Hepatocyte (in vitro differentiated cells): ENCODE data around the gene C20orf204. TPM values are rescaled to one million over a fixed set of nuclear protein-coding genes. Genes with fewer than 3 reads are reported as not detected.
"Not testable (repeated sequence)": the region's sequence is repeated elsewhere in the genome, so short reads cannot be mapped to it uniquely, and the experiment has no call there.

Source experiments
- DNase-seq: peaks from one replicate; pipeline ENCODE4 v3.0.0-alpha.2; 2016; ENCODE audit warnings: low spot score
- H2AFZ ChIP-seq: fragments of 200-600 bp; sonication (generic); 2 replicates; pipeline ENCODE4 v1.6.0; 2016; ENCODE audit warnings: antibody characterized with exemption, mild to moderate bottlenecking
- H3K27ac ChIP-seq: fragments of 200-600 bp; sonication (generic); 2 replicates; pipeline ENCODE4 v1.5.1; 2016; ENCODE audit warnings: mild to moderate bottlenecking
- H3K27me3 ChIP-seq: fragments of 200-600 bp; sonication (generic); 2 replicates; pipeline ENCODE4 v1.6.1; 2016
- H3K36me3 ChIP-seq: fragments of 200-600 bp; sonication (generic); replicated peaks from 2 replicates; pipeline ENCODE4 v1.5.1; 2016; ENCODE audit warnings: low read depth; ENCODE audit not compliant: insufficient read depth
- H3K4me1 ChIP-seq: fragments of 200-600 bp; sonication (generic); 2 replicates; pipeline ENCODE4 v1.5.1; 2016; ENCODE audit warnings: mild to moderate bottlenecking, moderate library complexity; ENCODE audit not compliant: insufficient read depth
- H3K4me2 ChIP-seq: fragments of 200-600 bp; sonication (generic); 2 replicates; pipeline ENCODE4 v1.6.0; 2016
- H3K4me3 ChIP-seq: fragments of 200-600 bp; sonication (generic); 2 replicates; pipeline ENCODE4 v1.5.1; 2016; ENCODE audit warnings: mild to moderate bottlenecking
- H3K79me2 ChIP-seq: fragments of 200-600 bp; sonication (generic); 2 replicates; pipeline ENCODE4 v1.6.0; 2017; ENCODE audit warnings: mild to moderate bottlenecking
- H3K9me2 ChIP-seq: fragments of 200-600 bp; sonication (generic); replicated peaks from 2 replicates; pipeline ENCODE4 v1.6.0; 2017; ENCODE audit warnings: mild to moderate bottlenecking; ENCODE audit not compliant: insufficient read depth
- H3K9me3 ChIP-seq: fragments of 200-600 bp; sonication (generic); 2 replicates; pipeline ENCODE4 v1.5.1; 2016; ENCODE audit warnings: low read depth, mild to moderate bottlenecking
- H4K20me1 ChIP-seq: fragments of 200-600 bp; sonication (generic); 2 replicates; pipeline ENCODE4 v1.6.0; 2016; ENCODE audit warnings: mild to moderate bottlenecking; ENCODE audit not compliant: insufficient read depth, poor library complexity, severe bottlenecking
- CTCF ChIP-seq: fragments of 200-600 bp; sonication (generic); IDR thresholded peaks from 2 replicates; pipeline ENCODE4 v1.5.1; 2016; ENCODE audit warnings: antibody characterized with exemption, mild to moderate bottlenecking; ENCODE audit not compliant: poor library complexity
- EZH2 ChIP-seq: fragments of 200-600 bp; sonication (generic); IDR thresholded peaks from 2 replicates; pipeline ENCODE4 v1.6.1; 2016; ENCODE audit warnings: antibody characterized with exemption, mild to moderate bottlenecking, borderline replicate concordance
- EZH2phosphoT487 ChIP-seq: fragments of 200-600 bp; sonication (generic); IDR thresholded peaks from one replicate; pipeline ENCODE4 v1.6.1; 2018; ENCODE audit warnings: antibody characterized with exemption, mild to moderate bottlenecking, low read depth, moderate library complexity; ENCODE audit not compliant: unreplicated experiment, severe bottlenecking
- WGBS: methylation state at CpG from one replicate; pipeline ENCODE4 v1.1.6; 2016; ENCODE audit warnings: low lambda C conversion rate; ENCODE audit errors: missing lambda C conversion rate; 5-methylcytosine and 5-hydroxymethylcytosine counted together
- polyA plus RNA-seq: library from polyadenylated mRNA; unstranded; fragments of >200 nt; fragmentation: Nextera tagmentation; extraction: Ambion mirVana; gene quantifications from 2 replicates; pipeline ENCODE4 v1.2.1, GENCODE V29; 2016
- total RNA-seq: library from RNA; depleted of rRNA; stranded (reverse); fragments of >200 nt; gene quantifications from 2 replicates; pipeline ENCODE4 v1.2.3, GENCODE V29; 2014

C20orf204 gene
- total and polyA plus RNA-seq, 2 experiments from 2014 or later: 0.57 to 1.7 TPM

- H4K20me1 ChIP-seq: no peaks in the 10 kb centered on the region
- DNase-seq: peak; percentile 92
- H3K27ac ChIP-seq: no peak overlapping the region
- H3K4me3 ChIP-seq: peak overlapping the region; percentile 61
- H3K4me1 ChIP-seq: peaks cover 19% of the 10 kb centered on the region
- H3K4me2 ChIP-seq: peak overlapping the region; percentile 99
- H3K27me3 ChIP-seq: peaks cover 38% of the 10 kb centered on the region
- WGBS: 5% methylated on average over 26 of the region's 52 CpGs
- H3K36me3 ChIP-seq: no peaks in the 10 kb centered on the region
- H3K79me2 ChIP-seq: no peaks in the 10 kb centered on the region
- no peaks in the 10 kb centered on the region for H3K9me2 ChIP-seq
- TF ChIP-seq EZH2: no peak
- peak; percentile 66 for TF ChIP-seq CTCF
- TF ChIP-seq EZH2phosphoT487: no peak
- H2AFZ ChIP-seq: peak overlapping the region; percentile 74
- no peaks in the 10 kb centered on the region for H3K9me3 ChIP-seq
Observed at GRCh38 chr20:64083378-64083803, 47.4 kb downstream of the C20orf204 start.

GRCh38 chr20:64083804-64084684 lies 48.1 kb downstream of the C20orf204 start, which contains the start of gene LKAAEAR1:
TSS of gene LKAAEAR1 (minus strand) at chr20:64084398. CDS start at chr20:64084219, 179 bp downstream.
- Histone ChIP-seq H3K4me1 (peaks cover 14% of the 10 kb centered on the region), H3K27ac (no peak within 1 kb of the TSS), H3K9me3 (no peaks in the 10 kb centered on the region), H3K27me3 (peaks cover 38% of the 10 kb centered on the region), H3K36me3 (no peaks in the 10 kb centered on the region), H3K4me2 (peak within 1 kb of the TSS; percentile 99), H2AFZ (peak within 1 kb of the TSS; percentile 74), H3K4me3 (peak within 1 kb of the TSS; percentile 61), H4K20me1 (no peaks in the 10 kb centered on the region), H3K79me2 (no peaks in the 10 kb centered on the region), H3K9me2 (no peaks in the 10 kb centered on the region)
- peak; percentile 43 for DNase-seq
- 9% methylated on average over 46 of the region's 86 CpGs for WGBS
- no peak for TF ChIP-seq EZH2
- peak; percentile 7 for TF ChIP-seq EZH2phosphoT487

- 7% methylated on average over 9 of the region's 23 CpGs for WGBS
- Histone ChIP-seq H2AFZ (no peak overlapping the region), H3K27ac (no peak overlapping the region), H3K79me2 (no peaks in the 10 kb centered on the region), H3K4me1 (peaks cover 10% of the 10 kb centered on the region), H3K36me3 (no peaks in the 10 kb centered on the region), H3K27me3 (peaks cover 38% of the 10 kb centered on the region), H4K20me1 (no peaks in the 10 kb centered on the region), H3K9me2 (no peaks in the 10 kb centered on the region), H3K9me3 (no peaks in the 10 kb centered on the region), H3K4me2 (peak overlapping the region; percentile 99), H3K4me3 (no peak overlapping the region)
- DNase-seq: no peak
- TF ChIP-seq EZH2phosphoT487 (no peak), EZH2 (peak; percentile 6), CTCF (no peak)
Observed at GRCh38 chr20:64084685-64085152, 48.7 kb downstream of the C20orf204 start.

- TF ChIP-seq CTCF: no peak
- no peak for TF ChIP-seq EZH2
- no peak for TF ChIP-seq EZH2phosphoT487
- Histone ChIP-seq H3K9me2 (no peaks in the 10 kb centered on the region), H3K4me3 (no peak overlapping the region), H3K27ac (no peak overlapping the region), H3K9me3 (no peaks in the 10 kb centered on the region), H3K79me2 (no peaks in the 10 kb centered on the region), H3K27me3 (peaks cover 33% of the 10 kb centered on the region), H3K4me2 (no peak overlapping the region), H4K20me1 (no peaks in the 10 kb centered on the region), H3K4me1 (peaks cover 10% of the 10 kb centered on the region), H2AFZ (no peak overlapping the region), H3K36me3 (no peaks in the 10 kb centered on the region)
- DNase-seq: no peak
- WGBS: 90% methylated on average over 8 of the region's 11 CpGs
Observed at GRCh38 chr20:64086801-64087200, 50.8 kb downstream of the C20orf204 start.

GRCh38 chr20:64087226-64087825 lies 51.3 kb downstream of the C20orf204 start:
- H3K4me2 ChIP-seq, DNase-seq, H4K20me1 ChIP-seq, H3K4me3 ChIP-seq, H3K36me3 ChIP-seq, H3K79me2 ChIP-seq, H2AFZ ChIP-seq, H3K9me2 ChIP-seq, H3K9me3 ChIP-seq, H3K27ac ChIP-seq: not testable (repeated sequence)
- 99% methylated on average over 7 of the region's 36 CpGs for WGBS
- peaks cover 33% of the 10 kb centered on the region for H3K27me3 ChIP-seq
- peaks cover 10% of the 10 kb centered on the region for H3K4me1 ChIP-seq
